HepG2 (cell line): ENCODE data around the gene CHD9NB. TPM values are rescaled to one million over a fixed set of nuclear protein-coding genes. Genes with fewer than 3 reads are reported as not detected.
A peak's percentile ranks its signal among the peaks of the same experiment; 100 is the strongest.

ENCODE experiments used
- BRD4 ChIP-seq: sonication (generic); formaldehyde crosslinking; IDR thresholded peaks from 2 replicates; pipeline ENCODE4 v1.4.0; 2020; ENCODE audit warnings: missing genetic modification reagents
- GTF2F1 ChIP-seq: fragments of 150-350 bp; IDR thresholded peaks from 2 replicates; pipeline ENCODE4 v1.6.1; 2014; ENCODE audit warnings: low read length
- GTF3A ChIP-seq: sonication (generic); formaldehyde crosslinking; conservative IDR thresholded peaks from 2 replicates; pipeline ENCODE4 v1.4.0; 2020; ENCODE audit warnings: mild to moderate bottlenecking, missing genetic modification reagents
- GZF1 ChIP-seq: sonication (generic); formaldehyde crosslinking; IDR thresholded peaks from 2 replicates; pipeline ENCODE4 v1.5.1; 2020; ENCODE audit warnings: mild to moderate bottlenecking, missing genetic modification reagents
- IRX3 ChIP-seq: sonication (generic); formaldehyde crosslinking; IDR thresholded peaks from 2 replicates; pipeline ENCODE4 v1.8.1; 2023; ENCODE audit warnings: mild to moderate bottlenecking, low read depth, missing genetic modification reagents, borderline replicate concordance
- KLF11 ChIP-seq: IDR thresholded peaks from 2 replicates; pipeline ENCODE4 v1.6.1; 2016; ENCODE audit warnings: missing compliant biosample characterization
- KMT2B ChIP-seq: IDR thresholded peaks from 2 replicates; pipeline ENCODE4 v1.6.1; 2016; ENCODE audit warnings: missing genetic modification reagents, missing compliant biosample characterization
- NONO ChIP-seq, 2 experiments: fragments of 450-650 bp in 1 of 2; sonication (generic) in 1 of 2; formaldehyde crosslinking in 1 of 2; IDR thresholded peaks in 1 of 2; conservative IDR thresholded peaks in 1 of 2; 2 replicates each; pipeline versions ENCODE4 v1.6.1 to v1.8.0; 2017 to 2022; ENCODE audit warnings: mild to moderate bottlenecking in 1 of 2, missing genetic modification reagents in 1 of 2, moderate library complexity in 1 of 2
- PAWR ChIP-seq: sonication (generic); formaldehyde crosslinking; IDR thresholded peaks from 2 replicates; pipeline ENCODE4 v1.4.0; 2020; ENCODE audit warnings: missing genetic modification reagents, mild to moderate bottlenecking, borderline replicate concordance
- PTBP1 ChIP-seq: fragments of 200-400 bp; formaldehyde crosslinking; IDR thresholded peaks from 2 replicates; pipeline ENCODE4 v1.6.1; 2018; ENCODE audit warnings: low read length, low read depth; ENCODE audit not compliant: poor library complexity, severe bottlenecking
- SUZ12 ChIP-seq: fragments of 150-350 bp; IDR thresholded peaks from 2 replicates; pipeline ENCODE4 v1.6.1; 2014; ENCODE audit warnings: low read depth, low read length
- WIZ ChIP-seq: sonication (generic); formaldehyde crosslinking; IDR thresholded peaks from 2 replicates; pipeline ENCODE4 v1.5.1; 2020; ENCODE audit warnings: mild to moderate bottlenecking, missing genetic modification reagents
- XBP1 ChIP-seq: sonication (generic); formaldehyde crosslinking; IDR thresholded peaks from 2 replicates; pipeline ENCODE4 v1.5.0; 2020; ENCODE audit warnings: missing genetic modification reagents
- ZNF180 ChIP-seq: sonication (generic); formaldehyde crosslinking; IDR thresholded peaks from 2 replicates; pipeline ENCODE4 v1.4.0; 2020; ENCODE audit warnings: low read depth, missing genetic modification reagents, borderline replicate concordance
- ZNF577 ChIP-seq: sonication (generic); formaldehyde crosslinking; IDR thresholded peaks from 2 replicates; pipeline ENCODE4 v1.4.0; 2020; ENCODE audit warnings: mild to moderate bottlenecking, low read depth, missing genetic modification reagents, borderline replicate concordance
- ZNF678 ChIP-seq: sonication (generic); formaldehyde crosslinking; IDR thresholded peaks from 2 replicates; pipeline ENCODE4 v1.4.0; 2020; ENCODE audit warnings: mild to moderate bottlenecking, missing genetic modification reagents
- ZNF709 ChIP-seq: sonication (generic); formaldehyde crosslinking; IDR thresholded peaks from 2 replicates; pipeline ENCODE4 v1.5.0; 2020; ENCODE audit warnings: mild to moderate bottlenecking, missing genetic modification reagents
- polyA plus RNA-seq, 8 experiments: library from polyadenylated mRNA; depleted of rRNA in 3 of 8; stranded (reverse) in 7 of 8; unstranded in 1 of 8; fragments of >200 nt; fragmentation: Illumina TruSeq in 4 of 8; extraction: Trizol in 4 of 8; gene quantifications; 2 replicates each; pipeline versions ENCODE4 v1.2.1 to v1.2.3, GENCODE V29; 2011 to 2016; ENCODE audit warnings: low read depth in 4 of 8, missing spikeins in 1 of 8, mixed read lengths in 1 of 8; ENCODE audit not compliant: insufficient read depth in 1 of 8
- total RNA-seq, 5 experiments: library from RNA; depleted of rRNA; stranded (reverse); fragments of >200 nt; fragmentation: Illumina TruSeq; extraction: Trizol; gene quantifications; 2 replicates each; pipeline ENCODE4 v1.2.3, GENCODE V29; 2016; ENCODE audit warnings: low read depth in 1 of 5
- TF ChIP-seq, protein P1 (sequence below): sonication (generic); formaldehyde crosslinking; IDR thresholded peaks from 2 replicates; pipeline ENCODE4 v1.4.0; 2020; ENCODE audit warnings: missing genetic modification reagents
- TF ChIP-seq, protein P2 (sequence below): sonication (generic); formaldehyde crosslinking; IDR thresholded peaks from 2 replicates; pipeline ENCODE4 v1.8.0; 2022; ENCODE audit warnings: low read depth, missing genetic modification reagents
- TF ChIP-seq, protein P3 (sequence below): sonication (generic); formaldehyde crosslinking; IDR thresholded peaks from 2 replicates; pipeline ENCODE4 v1.4.0; 2020; ENCODE audit warnings: missing genetic modification reagents, borderline replicate concordance
- TF ChIP-seq, protein P4 (sequence below): sonication (generic); formaldehyde crosslinking; IDR thresholded peaks from 2 replicates; pipeline ENCODE4 v1.4.0; 2020; ENCODE audit warnings: missing genetic modification reagents
- TF ChIP-seq, protein P5 (sequence below): sonication (generic); formaldehyde crosslinking; conservative IDR thresholded peaks from 2 replicates; pipeline ENCODE4 v1.5.0; 2020; ENCODE audit warnings: missing genetic modification reagents

CHD9NB gene
- total and polyA plus RNA-seq, 2 of the 13 experiments (the other 11 are each of a cell fraction or from before 2014, with no cell fraction given) = 0.17 to 0.18 TPM

DNA sequence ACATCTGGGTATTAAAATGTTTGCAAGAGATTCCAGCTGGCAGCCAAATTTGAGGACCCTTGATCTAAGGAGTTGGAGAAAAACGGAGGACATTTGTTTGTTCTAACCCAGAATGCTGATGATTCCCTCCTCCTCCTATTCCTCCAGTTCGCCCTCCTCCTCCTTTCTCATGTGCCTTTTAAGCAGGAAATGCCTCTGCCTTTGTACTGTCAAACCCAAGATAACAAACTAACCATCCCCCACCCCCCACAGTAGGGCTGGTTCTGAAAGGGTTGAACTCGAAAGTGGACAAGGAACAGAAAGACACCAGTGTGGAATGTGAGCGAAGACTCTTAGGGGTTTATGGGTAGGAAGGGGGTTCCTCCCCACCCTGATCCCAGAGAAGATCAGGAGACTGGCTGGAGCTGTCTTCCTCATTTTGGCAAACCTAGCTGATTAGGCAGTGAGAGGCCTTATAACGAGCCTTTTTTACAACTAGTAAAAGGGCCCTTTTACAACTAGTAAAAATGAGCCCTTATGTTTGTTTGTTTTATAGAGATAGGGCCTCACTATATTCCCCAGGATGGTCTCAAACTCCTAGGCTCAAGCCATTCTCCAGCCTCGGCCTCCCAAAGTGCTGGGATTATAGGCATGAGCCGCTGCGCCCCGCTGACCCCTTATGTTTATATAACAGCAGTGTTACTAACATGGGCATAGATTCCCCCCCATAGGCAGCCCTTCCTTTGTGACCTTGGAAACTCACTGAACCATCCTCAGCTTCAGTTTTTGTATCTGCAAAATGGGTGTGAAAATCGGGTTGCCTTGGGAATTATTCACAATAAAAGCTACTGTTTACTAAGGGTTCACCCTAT is 3.1 kb upstream of the CHD9NB start (continued):
- TF ChIP-seq GZF1 (CRISPR knock-in tag) (no peak), ZNF678 (no peak), WIZ (CRISPR knock-in tag) (no peak), KMT2B (CRISPR knock-in tag) (no peak), PTBP1 (no peak), BRD4 (no peak), ZNF577 (CRISPR knock-in tag) (no peak), GTF3A (CRISPR knock-in tag) (no peak), IRX3 (CRISPR knock-in tag) (no peak), KLF11 (CRISPR knock-in tag) (no peak), NONO (IDR thresholded peaks at IDR 0.05) (no peak), NONO (CRISPR knock-in tag; conservative IDR thresholded peaks at IDR 0.05) (0 out of 2 replicates have a peak, but pooled peaks have one; percentile 19), PAWR (CRISPR knock-in tag) (no peak), ZNF180 (CRISPR knock-in tag) (no peak), SUZ12 (no peak), GTF2F1 (no peak), ZNF709 (CRISPR knock-in tag) (no peak), XBP1 (no peak)
- TF ChIP-seq, protein P1, sequence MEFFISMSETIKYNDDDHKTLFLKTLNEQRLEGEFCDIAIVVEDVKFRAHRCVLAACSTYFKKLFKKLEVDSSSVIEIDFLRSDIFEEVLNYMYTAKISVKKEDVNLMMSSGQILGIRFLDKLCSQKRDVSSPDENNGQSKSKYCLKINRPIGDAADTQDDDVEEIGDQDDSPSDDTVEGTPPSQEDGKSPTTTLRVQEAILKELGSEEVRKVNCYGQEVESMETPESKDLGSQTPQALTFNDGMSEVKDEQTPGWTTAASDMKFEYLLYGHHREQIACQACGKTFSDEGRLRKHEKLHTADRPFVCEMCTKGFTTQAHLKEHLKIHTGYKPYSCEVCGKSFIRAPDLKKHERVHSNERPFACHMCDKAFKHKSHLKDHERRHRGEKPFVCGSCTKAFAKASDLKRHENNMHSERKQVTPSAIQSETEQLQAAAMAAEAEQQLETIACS (CRISPR knock-in tag) = no peak
- TF ChIP-seq, protein P2, sequence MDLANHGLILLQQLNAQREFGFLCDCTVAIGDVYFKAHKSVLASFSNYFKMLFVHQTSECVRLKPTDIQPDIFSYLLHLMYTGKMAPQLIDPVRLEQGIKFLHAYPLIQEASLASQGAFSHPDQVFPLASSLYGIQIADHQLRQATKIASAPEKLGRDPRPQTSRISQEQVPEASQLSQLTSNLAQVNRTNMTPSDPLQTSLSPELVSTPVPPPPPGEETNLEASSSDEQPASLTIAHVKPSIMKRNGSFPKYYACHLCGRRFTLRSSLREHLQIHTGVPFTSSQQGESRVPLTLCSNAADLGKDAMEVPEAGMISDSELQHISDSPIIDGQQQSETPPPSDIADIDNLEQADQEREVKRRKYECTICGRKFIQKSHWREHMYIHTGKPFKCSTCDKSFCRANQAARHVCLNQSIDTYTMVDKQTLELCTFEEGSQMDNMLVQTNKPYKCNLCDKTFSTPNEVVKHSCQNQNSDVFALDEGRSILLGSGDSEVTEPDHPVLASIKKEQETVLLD (CRISPR knock-in tag) = no peak
- TF ChIP-seq, protein P3, sequence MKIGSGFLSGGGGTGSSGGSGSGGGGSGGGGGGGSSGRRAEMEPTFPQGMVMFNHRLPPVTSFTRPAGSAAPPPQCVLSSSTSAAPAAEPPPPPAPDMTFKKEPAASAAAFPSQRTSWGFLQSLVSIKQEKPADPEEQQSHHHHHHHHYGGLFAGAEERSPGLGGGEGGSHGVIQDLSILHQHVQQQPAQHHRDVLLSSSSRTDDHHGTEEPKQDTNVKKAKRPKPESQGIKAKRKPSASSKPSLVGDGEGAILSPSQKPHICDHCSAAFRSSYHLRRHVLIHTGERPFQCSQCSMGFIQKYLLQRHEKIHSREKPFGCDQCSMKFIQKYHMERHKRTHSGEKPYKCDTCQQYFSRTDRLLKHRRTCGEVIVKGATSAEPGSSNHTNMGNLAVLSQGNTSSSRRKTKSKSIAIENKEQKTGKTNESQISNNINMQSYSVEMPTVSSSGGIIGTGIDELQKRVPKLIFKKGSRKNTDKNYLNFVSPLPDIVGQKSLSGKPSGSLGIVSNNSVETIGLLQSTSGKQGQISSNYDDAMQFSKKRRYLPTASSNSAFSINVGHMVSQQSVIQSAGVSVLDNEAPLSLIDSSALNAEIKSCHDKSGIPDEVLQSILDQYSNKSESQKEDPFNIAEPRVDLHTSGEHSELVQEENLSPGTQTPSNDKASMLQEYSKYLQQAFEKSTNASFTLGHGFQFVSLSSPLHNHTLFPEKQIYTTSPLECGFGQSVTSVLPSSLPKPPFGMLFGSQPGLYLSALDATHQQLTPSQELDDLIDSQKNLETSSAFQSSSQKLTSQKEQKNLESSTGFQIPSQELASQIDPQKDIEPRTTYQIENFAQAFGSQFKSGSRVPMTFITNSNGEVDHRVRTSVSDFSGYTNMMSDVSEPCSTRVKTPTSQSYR = peak; percentile 93
- TF ChIP-seq, protein P4, sequence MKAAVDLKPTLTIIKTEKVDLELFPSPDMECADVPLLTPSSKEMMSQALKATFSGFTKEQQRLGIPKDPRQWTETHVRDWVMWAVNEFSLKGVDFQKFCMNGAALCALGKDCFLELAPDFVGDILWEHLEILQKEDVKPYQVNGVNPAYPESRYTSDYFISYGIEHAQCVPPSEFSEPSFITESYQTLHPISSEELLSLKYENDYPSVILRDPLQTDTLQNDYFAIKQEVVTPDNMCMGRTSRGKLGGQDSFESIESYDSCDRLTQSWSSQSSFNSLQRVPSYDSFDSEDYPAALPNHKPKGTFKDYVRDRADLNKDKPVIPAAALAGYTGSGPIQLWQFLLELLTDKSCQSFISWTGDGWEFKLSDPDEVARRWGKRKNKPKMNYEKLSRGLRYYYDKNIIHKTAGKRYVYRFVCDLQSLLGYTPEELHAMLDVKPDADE = no peak
- TF ChIP-seq, protein P5, sequence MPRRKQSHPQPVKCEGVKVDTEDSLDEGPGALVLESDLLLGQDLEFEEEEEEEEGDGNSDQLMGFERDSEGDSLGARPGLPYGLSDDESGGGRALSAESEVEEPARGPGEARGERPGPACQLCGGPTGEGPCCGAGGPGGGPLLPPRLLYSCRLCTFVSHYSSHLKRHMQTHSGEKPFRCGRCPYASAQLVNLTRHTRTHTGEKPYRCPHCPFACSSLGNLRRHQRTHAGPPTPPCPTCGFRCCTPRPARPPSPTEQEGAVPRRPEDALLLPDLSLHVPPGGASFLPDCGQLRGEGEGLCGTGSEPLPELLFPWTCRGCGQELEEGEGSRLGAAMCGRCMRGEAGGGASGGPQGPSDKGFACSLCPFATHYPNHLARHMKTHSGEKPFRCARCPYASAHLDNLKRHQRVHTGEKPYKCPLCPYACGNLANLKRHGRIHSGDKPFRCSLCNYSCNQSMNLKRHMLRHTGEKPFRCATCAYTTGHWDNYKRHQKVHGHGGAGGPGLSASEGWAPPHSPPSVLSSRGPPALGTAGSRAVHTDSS (CRISPR knock-in tag) = no peak
